ENCODE results near the gene CYFIP2.
A peak's percentile ranks its signal among the peaks of the same experiment; 100 is the strongest.

CYFIP2 gene

GRCh38 chr5:157288405-157289163 is 22.7 kb downstream of the CYFIP2 start:
- no peak for DNase-seq (ENCODE audit: low read depth in 2 of 2)

GRCh38 chr5:157289164-157289819 is 23.4 kb downstream of the CYFIP2 start:
- no peak for DNase-seq (ENCODE audit: low read depth in 2 of 2)

GRCh38 chr5:157290156-157290980 is 24.4 kb downstream of the CYFIP2 start:
- no peak for DNase-seq (ENCODE audit: low read depth in 2 of 2)

- no peak for DNase-seq (ENCODE audit: low read depth in 2 of 2)
These were observed 25.2 kb downstream of the CYFIP2 start for GRCh38 chr5:157290981-157291711.

- DNase-seq (ENCODE audit: low read depth in 2 of 2): no peak
These were observed 26.7 kb downstream of the CYFIP2 start for GRCh38 chr5:157292599-157292998.

DNA sequence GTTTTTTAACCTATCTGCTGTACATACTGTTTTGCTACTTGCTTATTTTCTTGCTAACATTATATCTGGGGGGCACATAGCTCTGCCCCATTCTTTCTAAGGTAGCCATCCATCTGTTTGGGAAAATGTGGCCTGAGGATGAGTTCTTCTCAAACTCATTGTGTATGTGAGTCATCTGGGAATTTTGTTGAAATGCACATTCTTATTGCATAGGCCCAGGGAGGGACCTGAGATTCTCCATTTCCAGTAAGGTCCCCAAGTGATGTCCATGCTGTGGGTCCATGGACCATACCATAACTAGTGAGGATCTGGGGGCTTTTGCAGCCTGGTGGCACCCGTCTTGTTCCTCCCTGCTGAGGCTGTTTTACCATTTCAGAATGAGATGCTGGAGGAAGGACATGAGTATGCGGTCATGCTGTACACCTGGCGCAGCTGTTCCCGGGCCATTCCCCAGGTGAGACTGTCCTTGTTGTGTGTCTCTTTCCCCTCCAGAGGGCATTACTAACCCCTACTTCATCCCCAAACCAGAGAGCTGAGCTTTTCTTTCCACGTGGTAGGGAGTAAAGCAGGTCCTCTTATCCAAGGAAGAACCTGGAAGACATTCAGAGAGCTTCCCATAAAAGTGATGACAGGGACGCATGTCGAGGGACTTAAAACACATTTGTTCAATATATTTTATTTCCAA is 28.6 kb downstream of the CYFIP2 start:
- DNase-seq (ENCODE audit: low read depth in 2 of 2): no peak

GRCh38 chr5:157295247-157295646 is 29.3 kb downstream of the CYFIP2 start:
- no peak for DNase-seq (ENCODE audit: low read depth in 2 of 2)

GRCh38 chr5:157300564-157300963 is 34.6 kb downstream of the CYFIP2 start:
- DNase-seq (ENCODE audit: low read depth in 2 of 2): no peak

DNA sequence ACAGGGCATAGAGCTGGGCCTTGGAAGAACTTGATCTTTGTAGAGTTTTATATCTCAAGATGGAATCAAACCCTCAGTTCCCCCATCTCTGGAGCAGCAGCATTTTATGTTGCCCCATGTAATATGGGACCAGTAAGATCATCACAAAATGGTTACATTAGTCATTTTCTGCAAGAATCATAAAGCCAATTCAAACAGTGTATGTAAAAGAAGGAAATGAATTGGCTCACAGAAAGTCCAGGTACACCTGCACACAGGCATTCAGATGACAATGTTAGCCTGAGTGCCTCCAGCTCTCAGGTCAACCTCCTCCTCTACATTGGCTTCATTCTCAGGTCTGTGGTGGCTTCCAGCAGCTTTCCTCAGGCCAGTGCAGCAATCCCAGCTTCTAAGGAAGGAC is 35.1 kb downstream of the CYFIP2 start:
- DNase-seq (ENCODE audit: low read depth in 2 of 2): no peak

DNA sequence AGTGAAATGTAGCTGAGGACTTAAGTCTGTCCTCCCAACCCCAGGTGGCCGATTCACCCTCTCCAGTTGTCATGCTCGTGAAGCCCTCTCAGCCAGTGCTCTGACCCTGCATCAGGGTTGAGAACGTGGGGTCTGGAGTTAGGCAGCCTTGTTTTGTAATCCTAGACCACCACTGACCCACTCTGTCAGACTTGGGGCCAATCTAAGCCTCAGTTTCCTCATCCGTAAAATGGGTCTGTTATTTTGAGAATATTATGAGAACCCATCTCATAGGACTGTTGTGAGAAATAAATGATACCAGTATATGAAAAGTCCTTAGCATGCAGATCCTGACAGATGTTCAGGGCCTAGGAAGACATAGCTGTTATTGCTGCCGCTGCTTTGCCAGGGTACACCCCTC is 37.1 kb downstream of the CYFIP2 start:
- no peak for DNase-seq (ENCODE audit: low read depth in 2 of 2)

DNA sequence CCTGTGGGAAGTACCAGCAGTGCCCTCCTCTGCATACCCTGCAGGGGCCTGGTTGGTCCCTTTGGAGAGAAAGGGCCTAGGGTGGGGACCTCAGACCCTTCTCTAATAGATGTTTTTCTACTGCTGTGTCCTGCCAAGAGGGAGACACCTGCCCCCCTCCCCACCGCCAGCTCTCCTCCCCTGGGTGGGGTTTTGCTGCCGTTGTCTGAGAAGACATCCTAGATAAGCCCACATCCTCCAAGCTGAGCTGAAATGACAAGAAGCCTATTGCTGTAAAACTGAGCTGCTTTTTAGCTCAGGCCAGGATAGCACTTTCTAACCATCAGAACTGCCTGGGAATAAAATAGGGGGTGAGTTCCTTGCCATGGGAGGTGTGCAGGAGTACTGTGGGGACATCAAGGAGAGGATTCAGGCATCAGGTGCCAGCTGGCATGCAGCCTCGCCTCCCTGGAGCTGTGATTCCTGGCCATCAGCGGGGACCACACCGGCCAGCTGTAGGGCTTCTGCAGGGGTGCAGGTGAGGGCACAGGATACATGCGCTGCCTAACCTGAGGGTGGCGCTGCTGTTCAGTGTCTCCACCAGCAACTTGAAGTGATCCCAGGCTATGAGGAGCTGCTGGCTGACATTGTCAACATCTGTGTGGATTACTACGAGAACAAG is 37.9 kb downstream of the CYFIP2 start:
- DNase-seq (ENCODE audit: low read depth in 2 of 2): no peak

DNA sequence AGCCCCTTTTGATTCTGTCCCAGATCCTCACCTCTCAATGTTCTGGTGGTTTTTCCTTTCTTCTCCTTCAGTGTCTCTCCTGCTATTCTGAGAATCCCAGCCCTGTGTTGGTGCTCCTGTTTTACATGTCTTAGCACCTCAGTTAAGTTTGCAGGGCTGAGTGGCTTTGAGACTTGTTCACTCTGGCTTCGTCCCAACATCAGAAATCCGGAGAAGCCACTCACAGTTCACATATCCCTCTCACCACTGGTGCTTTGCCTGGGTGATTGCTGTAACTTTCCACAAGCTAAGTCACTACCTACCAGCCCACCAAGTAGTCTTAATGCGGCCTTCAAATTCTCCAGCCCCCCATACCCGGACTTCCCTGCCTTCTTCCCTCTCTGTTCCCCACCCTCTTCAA is 40.2 kb downstream of the CYFIP2 start:
- DNase-seq (ENCODE audit: low read depth in 2 of 2): no peak

- DNase-seq (ENCODE audit: low read depth in 2 of 2): no peak
These were observed 41.0 kb downstream of the CYFIP2 start for GRCh38 chr5:157306692-157307471.

DNA sequence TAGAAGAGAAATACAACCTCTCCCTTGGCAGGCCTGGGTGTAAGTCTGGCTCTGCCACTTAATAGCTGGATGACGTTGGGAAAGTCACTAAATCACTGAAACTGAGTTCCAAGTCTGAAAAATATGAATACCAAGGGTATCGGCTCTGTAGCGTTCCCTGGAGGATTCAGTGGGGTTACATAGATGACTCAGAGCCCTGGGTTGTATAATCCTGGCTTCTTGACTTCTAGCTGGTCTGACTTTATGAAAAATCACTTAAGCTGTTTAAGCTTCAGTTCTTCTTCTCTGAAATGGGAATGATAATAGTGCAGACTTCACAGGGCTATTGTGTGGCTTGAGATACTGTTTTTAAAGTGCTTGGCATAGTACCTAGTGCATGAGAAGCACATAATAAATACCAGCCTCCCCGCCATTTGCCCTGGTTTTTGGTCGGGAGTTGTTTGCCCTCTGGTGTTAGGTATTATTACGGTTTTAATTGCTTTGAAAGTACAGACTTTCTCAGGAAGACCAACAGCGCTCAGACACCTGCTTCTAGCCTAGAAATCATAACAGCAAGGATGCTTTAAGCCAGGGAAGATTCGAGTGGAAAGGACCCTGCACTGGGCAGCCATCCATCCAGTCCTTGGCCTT is 43.0 kb downstream of the CYFIP2 start:
- no peak for DNase-seq (ENCODE audit: low read depth in 2 of 2)

DNA sequence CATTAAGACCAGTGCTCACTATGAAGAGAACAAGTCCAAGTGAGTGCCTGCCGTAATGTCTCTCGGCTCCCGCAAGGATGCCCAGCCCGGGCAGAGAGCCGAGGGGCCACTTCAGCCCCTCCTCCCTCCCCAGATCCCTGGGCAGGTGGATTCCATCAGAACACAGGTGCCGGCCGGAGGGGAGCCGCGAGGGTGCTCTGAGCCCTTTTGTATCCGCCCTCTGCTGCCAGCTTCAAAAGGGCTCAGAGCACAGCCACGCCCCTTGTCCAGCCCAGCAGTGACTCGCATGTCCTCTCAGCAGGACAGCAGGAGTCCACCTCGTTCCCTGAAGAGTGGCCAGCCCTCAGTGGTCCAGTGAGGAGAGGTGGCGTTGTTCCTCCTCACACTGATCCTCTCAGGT is 43.9 kb downstream of the CYFIP2 start:
- no peak for DNase-seq (ENCODE audit: low read depth in 2 of 2)

DNA sequence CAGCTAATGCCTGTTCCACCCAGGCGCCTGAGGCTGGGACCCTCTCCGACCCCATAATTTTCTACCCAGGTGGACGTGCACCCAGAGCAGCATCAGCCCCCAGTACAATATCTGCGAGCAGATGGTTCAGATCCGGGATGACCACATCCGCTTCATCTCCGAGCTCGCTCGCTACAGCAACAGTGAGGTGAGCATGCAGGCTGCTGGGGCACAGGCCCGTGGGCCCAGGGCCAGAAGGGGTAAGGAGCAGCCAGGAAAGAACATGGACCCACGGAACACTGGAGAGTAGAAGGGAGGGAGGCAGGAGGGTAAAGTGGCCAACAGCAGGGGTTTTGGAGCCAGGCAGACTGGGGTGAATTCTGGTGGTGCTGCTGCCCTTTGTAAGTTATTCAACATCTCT is 45.7 kb downstream of the CYFIP2 start:
- no peak for DNase-seq (ENCODE audit: low read depth in 2 of 2)

- DNase-seq (ENCODE audit: low read depth in 2 of 2): peak; percentile 18 to 50
These were observed 46.6 kb downstream of the CYFIP2 start for GRCh38 chr5:157312492-157312891.

DNA sequence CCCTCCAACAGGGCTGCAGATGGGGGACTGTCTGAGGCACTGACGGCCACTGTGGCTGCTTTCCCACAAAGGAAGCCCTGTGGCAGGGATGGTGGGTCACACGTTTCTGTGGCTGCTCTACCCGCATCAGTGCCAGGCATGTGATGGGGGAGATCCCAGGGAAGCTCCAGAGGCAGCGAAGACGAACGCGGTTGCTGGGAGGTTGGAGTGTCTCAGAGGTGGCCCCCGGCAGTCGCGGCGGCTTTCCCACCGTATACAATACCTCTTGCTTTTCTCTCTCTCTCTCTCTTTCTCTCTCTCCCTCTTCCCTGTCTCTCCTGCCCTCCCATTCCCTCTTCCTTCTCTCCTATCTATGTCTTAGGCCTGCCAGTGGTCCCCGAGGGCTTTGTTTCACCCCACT is 56.7 kb downstream of the CYFIP2 start:
- no peak for DNase-seq (ENCODE audit: low read depth in 2 of 2)

- DNase-seq (ENCODE audit: low read depth in 2 of 2): no peak
These were observed 57.3 kb downstream of the CYFIP2 start for GRCh38 chr5:157323107-157323706.
